ENCODE measurements around the gene XXYLT1.

DNA sequence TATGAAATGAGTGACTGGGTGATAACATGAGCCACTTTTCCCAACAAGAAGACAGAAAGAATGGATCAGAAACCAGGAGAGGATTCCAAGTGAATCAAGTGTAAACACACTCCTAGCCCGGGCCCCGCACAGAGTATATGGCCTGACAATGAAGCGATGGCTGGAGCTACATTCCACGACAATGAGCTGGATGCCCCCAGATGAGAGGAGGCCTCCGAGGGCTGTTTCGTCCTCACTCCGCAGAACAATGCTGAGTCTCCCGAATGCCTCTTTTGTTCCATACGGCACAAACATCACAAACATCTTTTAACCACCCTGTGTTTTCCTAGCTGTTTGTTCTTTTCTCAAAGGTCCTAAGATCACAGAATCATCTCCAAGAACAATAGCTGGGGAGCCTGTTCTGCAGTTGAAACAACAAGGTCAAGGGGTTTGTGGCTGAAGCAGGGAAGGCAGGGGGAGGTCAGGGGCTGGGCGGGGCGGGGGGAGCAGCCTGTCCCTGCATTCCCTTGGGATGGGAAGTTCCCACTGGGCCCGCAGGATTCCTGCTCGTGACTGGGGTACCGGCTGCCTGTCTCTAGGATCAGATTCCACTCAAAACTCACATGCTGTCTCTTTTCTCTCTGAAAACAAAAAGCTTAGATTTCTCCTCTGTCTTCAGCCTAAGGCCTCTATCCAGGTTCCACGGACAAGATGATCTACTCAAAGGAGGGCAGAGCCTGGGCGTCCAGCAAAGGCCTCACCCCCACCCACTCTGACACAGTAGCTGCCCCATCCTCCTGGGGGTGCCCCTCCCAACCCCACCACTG is 151.3 kb downstream of the XXYLT1 start:
- TF ChIP-seq, protein P1, sequence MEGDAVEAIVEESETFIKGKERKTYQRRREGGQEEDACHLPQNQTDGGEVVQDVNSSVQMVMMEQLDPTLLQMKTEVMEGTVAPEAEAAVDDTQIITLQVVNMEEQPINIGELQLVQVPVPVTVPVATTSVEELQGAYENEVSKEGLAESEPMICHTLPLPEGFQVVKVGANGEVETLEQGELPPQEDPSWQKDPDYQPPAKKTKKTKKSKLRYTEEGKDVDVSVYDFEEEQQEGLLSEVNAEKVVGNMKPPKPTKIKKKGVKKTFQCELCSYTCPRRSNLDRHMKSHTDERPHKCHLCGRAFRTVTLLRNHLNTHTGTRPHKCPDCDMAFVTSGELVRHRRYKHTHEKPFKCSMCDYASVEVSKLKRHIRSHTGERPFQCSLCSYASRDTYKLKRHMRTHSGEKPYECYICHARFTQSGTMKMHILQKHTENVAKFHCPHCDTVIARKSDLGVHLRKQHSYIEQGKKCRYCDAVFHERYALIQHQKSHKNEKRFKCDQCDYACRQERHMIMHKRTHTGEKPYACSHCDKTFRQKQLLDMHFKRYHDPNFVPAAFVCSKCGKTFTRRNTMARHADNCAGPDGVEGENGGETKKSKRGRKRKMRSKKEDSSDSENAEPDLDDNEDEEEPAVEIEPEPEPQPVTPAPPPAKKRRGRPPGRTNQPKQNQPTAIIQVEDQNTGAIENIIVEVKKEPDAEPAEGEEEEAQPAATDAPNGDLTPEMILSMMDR (IDR thresholded peaks at IDR 0.05), result no peak
- TF ChIP-seq POLR2A (IDR thresholded peaks at IDR 0.05), result no peak

Measured in adrenal gland (tissue), 5 donors.